Trophoblast cell (in vitro differentiated cells and primary cell): Measurements from ENCODE around the gene CDCA8.
A peak's percentile ranks its signal among the peaks of the same experiment; 100 is the strongest.
"Not testable (repeated sequence)": the region's sequence is repeated elsewhere in the genome, so short reads cannot be mapped to it uniquely, and the experiment has no call there.

Source experiments
- DNase-seq, 2 donors: peaks; one replicate each; pipeline ENCODE4 v3.0.0-alpha.2; 2016
- H2AFZ ChIP-seq: 2 replicates; pipeline ENCODE4 v1.6.1; 2013; ENCODE audit warnings: low read length, moderate library complexity, mild to moderate bottlenecking; ENCODE audit not compliant: insufficient read depth, poor library complexity
- H2AK5ac ChIP-seq: 2 replicates; pipeline ENCODE4 v1.6.1; 2013; ENCODE audit warnings: mild to moderate bottlenecking, low read length
- H2BK120ac ChIP-seq: 2 replicates; pipeline ENCODE4 v1.6.1; 2013; ENCODE audit warnings: low read length, mild to moderate bottlenecking, moderate library complexity; ENCODE audit not compliant: insufficient read depth, poor library complexity
- H2BK12ac ChIP-seq: 2 replicates; pipeline ENCODE4 v1.6.1; 2013; ENCODE audit warnings: mild to moderate bottlenecking, low read length, moderate library complexity
- H2BK5ac ChIP-seq: 2 replicates; pipeline ENCODE4 v1.6.1; 2013; ENCODE audit warnings: low read length, low read depth, moderate library complexity, mild to moderate bottlenecking; ENCODE audit not compliant: poor library complexity
- H3K14ac ChIP-seq: 2 replicates; pipeline ENCODE4 v1.6.1; 2013; ENCODE audit warnings: mild to moderate bottlenecking, low read length
- H3K18ac ChIP-seq: 2 replicates; pipeline ENCODE4 v1.6.1; 2013; ENCODE audit warnings: mild to moderate bottlenecking, low read length
- H3K23ac ChIP-seq: 2 replicates; pipeline ENCODE4 v1.6.1; 2013; ENCODE audit warnings: low read length
- H3K27ac ChIP-seq: 2 replicates; pipeline ENCODE4 v1.5.1; 2013; ENCODE audit warnings: low read depth, mild to moderate bottlenecking, inconsistent platforms, low read length, moderate library complexity
- H3K27me3 ChIP-seq: 2 replicates; pipeline ENCODE4 v1.6.1; 2013; ENCODE audit warnings: inconsistent platforms, mild to moderate bottlenecking, low read length, moderate library complexity; ENCODE audit not compliant: insufficient read depth
- H3K36me3 ChIP-seq, 2 experiments: 1 replicate in 1 of 2; 2 replicates in 1 of 2; pipeline ENCODE4 v1.6.1; 2013; ENCODE audit warnings: low read length in 2 of 2, mild to moderate bottlenecking in 2 of 2, moderate library complexity in 1 of 2; ENCODE audit not compliant: insufficient read depth in 2 of 2, control insufficient read depth in 1 of 2
- H3K4ac ChIP-seq: 2 replicates; pipeline ENCODE4 v1.6.1; 2013; ENCODE audit warnings: low read depth, mild to moderate bottlenecking, low read length, moderate library complexity
- H3K4me1 ChIP-seq, 2 experiments: 1 replicate in 1 of 2; 2 replicates in 1 of 2; pipeline ENCODE4 v1.6.1; 2013; ENCODE audit warnings: low read length in 2 of 2, mild to moderate bottlenecking in 2 of 2, moderate library complexity in 1 of 2; ENCODE audit not compliant: insufficient read depth in 2 of 2, control insufficient read depth in 1 of 2
- H3K4me2 ChIP-seq: 2 replicates; pipeline ENCODE4 v1.6.1; 2013; ENCODE audit warnings: inconsistent platforms, mild to moderate bottlenecking, low read length, moderate library complexity
- H3K4me3 ChIP-seq: 2 replicates; pipeline ENCODE4 v1.5.1; 2013; ENCODE audit warnings: mild to moderate bottlenecking, low read depth, low read length, inconsistent platforms
- H3K79me1 ChIP-seq: one replicate; pipeline ENCODE4 v1.6.1; 2013; ENCODE audit warnings: low read length
- H3K79me2 ChIP-seq: 2 replicates; pipeline ENCODE4 v1.6.1; 2013; ENCODE audit warnings: low read length, mild to moderate bottlenecking; ENCODE audit not compliant: control insufficient read depth, insufficient read depth, poor library complexity
- H3K9ac ChIP-seq: 2 replicates; pipeline ENCODE4 v1.6.1; 2013; ENCODE audit warnings: mild to moderate bottlenecking, low read length
- H3K9me3 ChIP-seq: 2 replicates; pipeline ENCODE4 v1.6.1; 2013; ENCODE audit warnings: low read depth, mild to moderate bottlenecking, control low read depth, inconsistent platforms, low read length; ENCODE audit not compliant: insufficient read depth
- H4K12ac ChIP-seq: 2 replicates; pipeline ENCODE4 v1.6.1; 2013; ENCODE audit warnings: low read depth, mild to moderate bottlenecking, low read length, moderate library complexity
- H4K8ac ChIP-seq: 2 replicates; pipeline ENCODE4 v1.6.1; 2013; ENCODE audit warnings: low read depth, mild to moderate bottlenecking, low read length, moderate library complexity
- H4K91ac ChIP-seq: one replicate; pipeline ENCODE4 v1.6.1; 2013; ENCODE audit warnings: low read depth, mild to moderate bottlenecking, low read length, moderate library complexity
- WGBS: extraction: QIAGEN DNeasy Blood & Tissue Kit; methylation state at CpG from one replicate; pipeline ENCODE4 v1.1.7; 2013; ENCODE audit warnings: missing lambda C conversion rate; ENCODE audit not compliant: insufficient read length, insufficient coverage; ENCODE audit errors: extremely low coverage; 5-methylcytosine and 5-hydroxymethylcytosine counted together

The CDCA8 gene

DNA sequence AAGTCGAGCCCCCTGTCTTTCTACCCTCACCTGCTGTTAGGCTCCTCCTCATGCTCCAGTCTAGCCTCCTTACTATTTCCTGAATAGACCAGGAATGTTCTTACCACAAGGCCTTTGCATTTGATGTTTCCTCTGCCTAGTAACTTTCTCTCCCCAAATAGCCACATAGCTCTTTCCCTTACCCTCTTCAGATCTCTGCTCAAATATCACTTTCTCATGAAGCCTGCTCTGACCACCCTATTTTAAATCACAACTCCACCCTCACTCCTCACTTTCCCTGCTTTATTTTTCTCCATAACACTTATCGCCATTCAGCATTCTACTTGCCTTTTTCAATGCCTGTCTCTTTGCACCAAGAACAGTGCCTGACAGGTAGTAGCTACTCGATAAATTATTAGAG lies 6.6 kb upstream of the CDCA8 start:
- no peak overlapping the region for H2BK5ac ChIP-seq
- peaks cover 3% of the 10 kb centered on the region for H3K79me2 ChIP-seq
- no peak overlapping the region for H2BK120ac ChIP-seq
- no peak overlapping the region for H3K18ac ChIP-seq
- H3K4me1 ChIP-seq, result peaks cover 3 to 5% of the 10 kb centered on the region in 2 experiments
- no peak overlapping the region for H4K91ac ChIP-seq
- no peaks in the 10 kb centered on the region for H3K9me3 ChIP-seq
- WGBS, result 100% methylated on average over 1 of the region's 3 CpGs
- no peak overlapping the region for H4K12ac ChIP-seq
- H2AFZ ChIP-seq, result no peak overlapping the region
- no peak overlapping the region for H3K27ac ChIP-seq
- H3K14ac ChIP-seq, result no peak overlapping the region
- peaks cover 2% of the 10 kb centered on the region for H3K79me1 ChIP-seq
- no peaks in the 10 kb centered on the region for H3K27me3 ChIP-seq
- H3K4ac ChIP-seq, result no peak overlapping the region
- H3K4me3 ChIP-seq, result no peak overlapping the region
- H3K23ac ChIP-seq, result no peak overlapping the region
- peaks cover 17 to 42% of the 10 kb centered on the region in 2 experiments for H3K36me3 ChIP-seq
- H4K8ac ChIP-seq, result no peak overlapping the region
- no peak overlapping the region for H2AK5ac ChIP-seq
- no peak for DNase-seq
- no peak overlapping the region for H2BK12ac ChIP-seq
- no peak overlapping the region for H3K4me2 ChIP-seq
- H3K9ac ChIP-seq, result no peak overlapping the region

GRCh38 chr1:37687764-37688163 lies 4.6 kb upstream of the CDCA8 start:
- not testable (repeated sequence) for H3K79me1 ChIP-seq, H4K8ac ChIP-seq

DNA sequence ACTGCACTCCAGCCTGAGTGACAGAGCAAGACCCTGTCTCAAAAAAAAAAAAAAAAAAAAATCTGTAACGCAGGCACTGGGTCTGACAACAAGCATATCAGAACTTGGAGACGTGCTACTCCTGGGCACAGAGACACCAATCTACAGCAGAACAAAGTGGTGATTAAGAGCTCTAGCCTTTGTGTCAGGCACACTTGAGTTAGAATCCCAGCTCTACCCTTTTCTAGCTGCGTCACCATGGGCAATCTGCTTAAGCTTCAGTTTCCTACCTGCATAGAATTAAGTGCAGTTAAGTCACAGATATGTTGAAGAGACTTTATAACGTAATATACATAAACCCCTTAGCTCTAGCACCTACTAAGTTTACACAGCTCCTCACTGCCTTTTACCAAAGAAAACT lies 3.4 kb upstream of the CDCA8 start:
- Histone ChIP-seq H3K4me3 (no peak overlapping the region), H3K14ac (no peak overlapping the region), H2AFZ (no peak overlapping the region), H3K9me3 (peaks cover 2% of the 10 kb centered on the region), H4K91ac (no peak overlapping the region), H3K4ac (no peak overlapping the region), H2BK5ac (no peak overlapping the region), H3K79me2 (peaks cover 10% of the 10 kb centered on the region), H4K12ac (no peak overlapping the region), H2AK5ac (no peak overlapping the region), H3K79me1 (peaks cover 8% of the 10 kb centered on the region), H3K36me3 (peaks cover 12 to 27% of the 10 kb centered on the region in 2 experiments), H3K23ac (no peak overlapping the region), H3K9ac (no peak overlapping the region), H2BK12ac (no peak overlapping the region), H3K4me1 (peaks cover 12 to 15% of the 10 kb centered on the region in 2 experiments), H3K27ac (no peak overlapping the region), H3K18ac (no peak overlapping the region), H2BK120ac (no peak overlapping the region), H3K27me3 (no peaks in the 10 kb centered on the region), H3K4me2 (peak overlapping the region; percentile 79), H4K8ac (no peak overlapping the region)
- no CpG with 5 or more reads among the region's 4 CpGs for WGBS
- no peak for DNase-seq

More at GRCh38 chr1:37687764-37688163, 4.6 kb upstream of the CDCA8 start:
- Histone ChIP-seq H3K36me3 (peaks cover 12 to 33% of the 10 kb centered on the region in 2 experiments), H3K4me1 (peaks cover 10 to 15% of the 10 kb centered on the region in 2 experiments)
- not testable (repeated sequence) for H3K9me3 ChIP-seq, H4K12ac ChIP-seq, H3K4me3 ChIP-seq, H3K23ac ChIP-seq, H3K14ac ChIP-seq, H2AFZ ChIP-seq, H3K79me2 ChIP-seq, H3K27ac ChIP-seq, H3K9ac ChIP-seq, H3K18ac ChIP-seq, H2BK12ac ChIP-seq, H2BK5ac ChIP-seq, H4K91ac ChIP-seq, H3K4ac ChIP-seq, H3K4me2 ChIP-seq, H3K27me3 ChIP-seq, H2BK120ac ChIP-seq, H2AK5ac ChIP-seq, DNase-seq
- WGBS, result no CpG with 5 or more reads among the region's 2 CpGs

DNA sequence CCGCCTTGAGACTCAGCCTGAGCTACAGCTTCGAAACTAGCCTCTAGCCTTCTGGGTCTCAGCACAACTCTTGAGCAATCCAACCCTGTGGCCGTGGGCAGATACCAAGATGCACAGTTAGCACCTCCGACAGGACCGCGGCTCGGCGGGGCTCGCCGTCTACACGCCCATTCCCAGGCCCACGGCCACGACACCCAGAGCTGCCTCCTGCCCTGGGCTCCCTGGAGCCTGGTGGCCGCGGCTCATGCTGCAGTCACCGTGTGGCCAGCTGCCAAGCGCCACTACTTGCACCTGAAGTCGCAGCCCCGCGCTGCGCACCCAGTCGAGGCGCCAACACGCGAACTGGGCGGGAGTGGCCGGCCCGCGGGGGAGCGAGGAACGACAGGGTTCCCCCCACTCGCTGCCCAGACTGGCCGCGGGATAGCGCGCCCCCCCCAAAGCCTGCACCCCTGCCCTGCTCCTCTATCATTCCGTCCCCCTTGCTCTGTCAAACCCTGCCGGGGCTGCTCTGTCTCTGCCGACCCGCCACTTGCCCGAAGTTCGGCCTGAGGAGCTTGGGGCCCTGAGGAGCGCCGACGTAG lies 729 bp upstream of the CDCA8 start:
- Histone ChIP-seq H4K91ac (peak overlapping the region; percentile 73), H3K79me1 (peaks cover 8% of the 10 kb centered on the region), H2AFZ (peak overlapping the region; percentile 89), H3K27me3 (no peaks in the 10 kb centered on the region), H3K4me2 (peak overlapping the region; percentile 90), H3K4ac (peak overlapping the region; percentile 62), H3K9me3 (peaks cover 2% of the 10 kb centered on the region), H3K23ac (no peak overlapping the region), H4K8ac (peak overlapping the region; percentile 88), H3K4me1 (peaks cover 12 to 15% of the 10 kb centered on the region in 2 experiments), H2AK5ac (peak overlapping the region; percentile 18), H3K4me3 (peak overlapping the region; percentile 92), H3K9ac (peak overlapping the region; percentile 76), H3K36me3 (peaks cover 5 to 14% of the 10 kb centered on the region in 2 experiments), H2BK5ac (no peak overlapping the region), H3K14ac (peak overlapping the region; percentile 50), H2BK12ac (no peak overlapping the region), H3K27ac (no peak overlapping the region), H4K12ac (peak overlapping the region; percentile 61), H3K18ac (peak overlapping the region; percentile 40), H3K79me2 (peaks cover 10% of the 10 kb centered on the region), H2BK120ac (no peak overlapping the region)
- DNase-seq, result peak; percentile 74 to 79
- no CpG with 5 or more reads among the region's 45 CpGs for WGBS
